ENCODE data around the gene TBC1D22A. TPM values are rescaled to one million over a fixed set of nuclear protein-coding genes. Genes with fewer than 3 reads are reported as not detected.

The TBC1D22A gene
- total RNA-seq, 1 donor from 2014 or later: 87.8 TPM

- Histone ChIP-seq H3K36me3 (peaks cover 0 to 18% of the 10 kb centered on the region in 2 donors), H3K27me3 (no peaks in the 10 kb centered on the region), H3K4me1 (no peaks in the 10 kb centered on the region), H3K4me3 (no peak overlapping the region), H3K27ac (no peak overlapping the region), H3K9me3 (no peaks in the 10 kb centered on the region)
- intact Hi-C loops (cut with DNase I): no loop called here
- DNase-seq (ENCODE audit: low spot score in 2 of 2): no peak
- no peak for TF ChIP-seq CTCF (IDR thresholded peaks at IDR 0.05)
These were observed 279.0 kb downstream of the TBC1D22A start for GRCh38 chr22:47041271-47042115.

GRCh38 chr22:47042116-47042825 lies 279.8 kb downstream of the TBC1D22A start:
- H3K27ac ChIP-seq: no peak overlapping the region
- DNase-seq (ENCODE audit: low spot score in 2 of 2): no peak
- TF ChIP-seq CTCF (IDR thresholded peaks at IDR 0.05): no peak
- intact Hi-C loops (cut with DNase I): no loop called here
- no peaks in the 10 kb centered on the region for H3K9me3 ChIP-seq
- no peaks in the 10 kb centered on the region for H3K27me3 ChIP-seq
- no peak overlapping the region for H3K4me3 ChIP-seq
- H3K4me1 ChIP-seq: no peaks in the 10 kb centered on the region
- H3K36me3 ChIP-seq: peaks cover 0 to 11% of the 10 kb centered on the region in 2 donors

- H3K27ac ChIP-seq: no peak overlapping the region
- intact Hi-C loops (cut with DNase I): no loop called here
- no peaks in the 10 kb centered on the region for H3K9me3 ChIP-seq
- no peaks in the 10 kb centered on the region for H3K4me1 ChIP-seq
- no peak overlapping the region for H3K4me3 ChIP-seq
- TF ChIP-seq CTCF (IDR thresholded peaks at IDR 0.05): no peak
- no peak for DNase-seq (ENCODE audit: low spot score in 2 of 2)
- H3K36me3 ChIP-seq: peaks cover 0 to 4% of the 10 kb centered on the region in 2 donors
- no peaks in the 10 kb centered on the region for H3K27me3 ChIP-seq
These were observed 280.5 kb downstream of the TBC1D22A start for GRCh38 chr22:47042861-47043496.

- intact Hi-C loops (cut with DNase I): no loop called here
- Histone ChIP-seq H3K27me3 (no peaks in the 10 kb centered on the region), H3K4me3 (no peak overlapping the region), H3K27ac (no peak overlapping the region), H3K4me1 (no peaks in the 10 kb centered on the region), H3K9me3 (no peaks in the 10 kb centered on the region), H3K36me3 (no peaks in the 10 kb centered on the region)
- no peak for DNase-seq (ENCODE audit: low spot score in 2 of 2)
- no peak for TF ChIP-seq CTCF (IDR thresholded peaks at IDR 0.05)
These were observed 281.6 kb downstream of the TBC1D22A start for GRCh38 chr22:47043835-47044721.

Data from ascending aorta (tissue), 2 donors.